Measurements from ENCODE around the gene PITPNM3. TPM values are rescaled to one million over a fixed set of nuclear protein-coding genes. Genes with fewer than 3 reads are reported as not detected.

Gene PITPNM3
- total RNA-seq, 2 donors from 2014 or later, result 13.4 to 26.6 TPM

- intact Hi-C loops (cut with DNase I), result no loop called here
Measured at GRCh38 chr17:6542577-6542976, 13.8 kb downstream of the PITPNM3 start.

GRCh38 chr17:6541886-6542285 lies 14.5 kb downstream of the PITPNM3 start:
- peak; percentile 47 for DNase-seq (ENCODE audit: low spot score)
- intact Hi-C loops (cut with DNase I), result no loop called here

More at GRCh38 chr17:6542577-6542976, 13.8 kb downstream of the PITPNM3 start:
- DNase-seq (ENCODE audit: low spot score), result peak; percentile 18

- peak; percentile 59 for DNase-seq (ENCODE audit: low spot score)
- intact Hi-C loops (cut with DNase I), result no loop called here
Measured at GRCh38 chr17:6539871-6540270, 16.5 kb downstream of the PITPNM3 start.

GRCh38 chr17:6536566-6537065 lies 19.7 kb downstream of the PITPNM3 start:
- intact Hi-C loops (cut with DNase I), result no loop called here
- no peak for DNase-seq (ENCODE audit: low spot score)

- intact Hi-C loops (cut with DNase I), result no loop called here
- no peak for DNase-seq (ENCODE audit: low spot score)
Measured at GRCh38 chr17:6536053-6536452, 20.3 kb downstream of the PITPNM3 start.

GRCh38 chr17:6534846-6535514 lies 21.4 kb downstream of the PITPNM3 start:
- peak; percentile 26 for DNase-seq (ENCODE audit: low spot score)
- intact Hi-C loops (cut with DNase I), result no loop called here

- intact Hi-C loops (cut with DNase I), result no loop called here
- DNase-seq (ENCODE audit: low spot score), result no peak
Measured at GRCh38 chr17:6532441-6532885, 23.9 kb downstream of the PITPNM3 start.

GRCh38 chr17:6531575-6531974 lies 24.8 kb downstream of the PITPNM3 start:
- DNase-seq (ENCODE audit: low spot score), result no peak
- intact Hi-C loops (cut with DNase I), result no loop called here

GRCh38 chr17:6530324-6530920 lies 25.9 kb downstream of the PITPNM3 start:
- DNase-seq (ENCODE audit: low spot score), result no peak
- intact Hi-C loops (cut with DNase I), result no loop called here

GRCh38 chr17:6528557-6528956 lies 27.8 kb downstream of the PITPNM3 start:
- intact Hi-C loops (cut with DNase I), result loop anchor here in 1 of 2 donors (5.0 kb wide), 1 partner anchor 969 kb away; no protein-coding TSS in a partner anchor
- no peak for DNase-seq (ENCODE audit: low spot score)

- DNase-seq (ENCODE audit: low spot score), result no peak
- intact Hi-C loops (cut with DNase I), result loop anchor here in 1 of 2 donors (5.0 kb wide), 1 partner anchor 971 kb away; no protein-coding TSS in a partner anchor
Measured at GRCh38 chr17:6526362-6527152, 29.8 kb downstream of the PITPNM3 start.

GRCh38 chr17:6525731-6526130 lies 30.6 kb downstream of the PITPNM3 start:
- intact Hi-C loops (cut with DNase I), result loop anchor here in 1 of 2 donors (5.0 kb wide), 1 partner anchor 972 kb away; no protein-coding TSS in a partner anchor
- DNase-seq (ENCODE audit: low spot score), result no peak

GRCh38 chr17:6525141-6525540 lies 31.2 kb downstream of the PITPNM3 start:
- intact Hi-C loops (cut with DNase I), result loop anchor here in 1 of 2 donors (5.0 kb wide), 1 partner anchor 972 kb away; no protein-coding TSS in a partner anchor
- no peak for DNase-seq (ENCODE audit: low spot score)

GRCh38 chr17:6524520-6524919 lies 31.8 kb downstream of the PITPNM3 start:
- intact Hi-C loops (cut with DNase I), result no loop called here
- no peak for DNase-seq (ENCODE audit: low spot score)

GRCh38 chr17:6523809-6524355 lies 32.5 kb downstream of the PITPNM3 start:
- intact Hi-C loops (cut with DNase I), result no loop called here

GRCh38 chr17:6523330-6523729 lies 33.0 kb downstream of the PITPNM3 start:
- intact Hi-C loops (cut with DNase I), result no loop called here
- no peak for DNase-seq (ENCODE audit: low spot score)

More at GRCh38 chr17:6523809-6524355, 32.5 kb downstream of the PITPNM3 start:
- no peak for DNase-seq (ENCODE audit: low spot score)

GRCh38 chr17:6521586-6521985 lies 34.8 kb downstream of the PITPNM3 start:
- intact Hi-C loops (cut with DNase I), result no loop called here
- no peak for DNase-seq (ENCODE audit: low spot score)

- DNase-seq (ENCODE audit: low spot score), result no peak
- intact Hi-C loops (cut with DNase I), result no loop called here
Measured at GRCh38 chr17:6517062-6517461, 39.3 kb downstream of the PITPNM3 start.

GRCh38 chr17:6514371-6514770 lies 42.0 kb downstream of the PITPNM3 start:
- no peak for DNase-seq (ENCODE audit: low spot score)
- intact Hi-C loops (cut with DNase I), result no loop called here

Measured in posterior vena cava (tissue), 2 donors.